A549 (cell line): ENCODE measurements around the gene TASP1. TPM values are rescaled to one million over a fixed set of nuclear protein-coding genes. Genes with fewer than 3 reads are reported as not detected.

ENCODE experiments used
- ATAC-seq, 2 experiments: fragments of 200-7000 bp in 1 of 2; fragments of >200 bp in 1 of 2; cut with Nextera tagmentation in 1 of 2; cut with Tn5 transposase in 1 of 2; 3 replicates each; pipeline versions ENCODE4 v1.8.0 to v1.9.1; 2018 to 2020; ENCODE audit warnings: mild to moderate bottlenecking in 1 of 2, moderate library complexity in 1 of 2
- CTCF ChIA-PET: fragments of 300-600 bp; sonication (Branson Sonifier 250); formaldehyde crosslinking; extraction: SDS; loops from one replicate; lab custom pipeline; 2021; ENCODE audit warnings: antibody characterized with exemption, inconsistent platforms; lab: Yijun Ruan, JAX
- POLR2A ChIA-PET: fragments of 350-600 bp; formaldehyde crosslinking; extraction: SDS; loops from one replicate; lab custom pipeline; 2021; ENCODE audit warnings: antibody characterized with exemption, inconsistent platforms; lab: Yijun Ruan, JAX
- DNase-seq, 2 experiments: peaks; one replicate each; pipeline versions ENCODE4 v3.0.0 to v3.0.0-alpha.2; 2011 to 2016; ENCODE audit warnings: low read depth in 1 of 2, low spot score in 1 of 2
- FAIRE-seq: peaks from 2 replicates; lab custom pipeline; 2011; peaks lifted over from hg19 to GRCh38; lab: Jason Lieb, UNC
- H3K27ac ChIP-seq, 2 experiments: fragments of >200 bp; sonication (Bioruptor Twin); formaldehyde crosslinking; 3 replicates each; pipeline ENCODE4 v1.5.1; 2016 to 2017
- H3K4me1 ChIP-seq: fragments of >200 bp; sonication (Bioruptor Twin); formaldehyde crosslinking; 3 replicates; pipeline ENCODE4 v1.6.1; 2016
- H3K4me2 ChIP-seq: fragments of >200 bp; sonication (Bioruptor Twin); formaldehyde crosslinking; 3 replicates; pipeline ENCODE4 v1.6.1; 2016
- H3K4me3 ChIP-seq: fragments of >200 bp; sonication (Bioruptor Twin); formaldehyde crosslinking; 3 replicates; pipeline ENCODE4 v1.5.1; 2016
- H3K9me3 ChIP-seq: fragments of >200 bp; sonication (Bioruptor Twin); formaldehyde crosslinking; 3 replicates; pipeline ENCODE4 v1.6.1; 2016
- CBX2 ChIP-seq: fragments of 200-600 bp; sonication (generic); IDR thresholded peaks from 2 replicates; pipeline ENCODE4 v1.6.1; 2016; ENCODE audit warnings: low read depth, mild to moderate bottlenecking, borderline replicate concordance
- CHD4 ChIP-seq: fragments of 200-600 bp; sonication (generic); IDR thresholded peaks from 2 replicates; pipeline ENCODE4 v1.6.1; 2016; ENCODE audit warnings: antibody characterized with exemption, mild to moderate bottlenecking, borderline replicate concordance
- E2F6 ChIP-seq: IDR thresholded peaks from 2 replicates; pipeline ENCODE4 v1.6.1; 2012; ENCODE audit warnings: low read depth, borderline replicate concordance
- EHMT2 ChIP-seq: fragments of 200-600 bp; sonication (generic); IDR thresholded peaks from 2 replicates; pipeline ENCODE4 v1.6.1; 2016; ENCODE audit warnings: antibody characterized with exemption, low read depth, mild to moderate bottlenecking, moderate library complexity
- EP300 ChIP-seq, 2 experiments: fragments of >200 bp; sonication (Bioruptor Twin); formaldehyde crosslinking; IDR thresholded peaks; 2 replicates in 1 of 2; 3 replicates in 1 of 2; pipeline ENCODE4 v1.6.1; 2016 to 2017
- FOSB ChIP-seq: fragments of 250-450 bp; sonication (Bioruptor Pico); IDR thresholded peaks from 2 replicates; pipeline ENCODE4 v1.5.0; 2020; ENCODE audit warnings: mild to moderate bottlenecking, moderate library complexity
- HOXA7 ChIP-seq: fragments of 250-450 bp; sonication (Bioruptor Pico); IDR thresholded peaks from 2 replicates; pipeline ENCODE4 v1.5.0; 2020; ENCODE audit warnings: mild to moderate bottlenecking, moderate library complexity
- JUNB ChIP-seq: fragments of >200 bp; sonication (Bioruptor Twin); formaldehyde crosslinking; IDR thresholded peaks from 2 replicates; pipeline ENCODE4 v1.6.1; 2016
- KDM5A ChIP-seq: fragments of 200-600 bp; sonication (generic); IDR thresholded peaks from 2 replicates; pipeline ENCODE4 v1.6.1; 2016; ENCODE audit warnings: antibody characterized with exemption, mild to moderate bottlenecking
- MYC ChIP-seq: IDR thresholded peaks from 2 replicates; pipeline ENCODE4 v1.6.1; 2012; ENCODE audit warnings: mild to moderate bottlenecking, inconsistent platforms, low read length, improper control_type of control experiment, borderline replicate concordance
- NFE2L2 ChIP-seq: fragments of 150-350 bp; conservative IDR thresholded peaks from 2 replicates; pipeline ENCODE4 v1.6.1; 2014; ENCODE audit warnings: low read length
- NR3C1 ChIP-seq: fragments of >200 bp; sonication (Bioruptor Twin); formaldehyde crosslinking; IDR thresholded peaks from 3 replicates; pipeline ENCODE4 v1.6.1; 2017
- PHF8 ChIP-seq: fragments of 200-600 bp; sonication (generic); IDR thresholded peaks from 2 replicates; pipeline ENCODE4 v1.6.1; 2016; ENCODE audit warnings: low read depth, mild to moderate bottlenecking, antibody characterized with exemption, moderate library complexity, borderline replicate concordance
- POLR2A ChIP-seq: IDR thresholded peaks from 2 replicates; pipeline ENCODE4 v1.6.1; 2012; ENCODE audit warnings: mild to moderate bottlenecking, low read length
- RCOR1 ChIP-seq: fragments of 150-350 bp; IDR thresholded peaks from 2 replicates; pipeline ENCODE4 v1.6.1; 2014; ENCODE audit warnings: antibody characterized with exemption, low read length, low read depth
- SREBF2 ChIP-seq: fragments of 450-650 bp; IDR thresholded peaks from 2 replicates; pipeline ENCODE4 v1.6.1; 2014; ENCODE audit warnings: mild to moderate bottlenecking, moderate library complexity
- TP53 ChIP-seq: fragments of 250-450 bp; sonication (Bioruptor Pico); IDR thresholded peaks from 2 replicates; pipeline ENCODE4 v1.5.0; 2021; ENCODE audit warnings: mild to moderate bottlenecking, moderate library complexity
- ZC3H11A ChIP-seq: fragments of 450-650 bp; IDR thresholded peaks from 2 replicates; pipeline ENCODE4 v1.6.1; 2014; ENCODE audit warnings: antibody characterized with exemption, mild to moderate bottlenecking
- ZNF302 ChIP-seq: fragments of 250-450 bp; sonication (Bioruptor Pico); IDR thresholded peaks from 2 replicates; pipeline ENCODE4 v1.9.0; 2021; ENCODE audit warnings: inconsistent platforms, mild to moderate bottlenecking, moderate library complexity
- WGBS: methylation state at CpG from one replicate; pipeline ENCODE4 v1.1.6; 2017; ENCODE audit errors: missing lambda C conversion rate; 5-methylcytosine and 5-hydroxymethylcytosine counted together
- polyA plus RNA-seq, 4 experiments: library from polyadenylated mRNA; depleted of rRNA in 3 of 4; stranded (reverse); fragments of >200 nt; fragmentation: RNase III in 1 of 4; extraction: RNeasy Plus Mini Kit Qiagen cat#74134 plus additional on column Dnase treatment in 1 of 4; gene quantifications; 2 replicates in 3 of 4; 3 replicates in 1 of 4; pipeline ENCODE4 v1.2.3, GENCODE V29; 2011 to 2017
- TF ChIP-seq, protein P1 (sequence below): fragments of >200 bp; sonication (Bioruptor Twin); formaldehyde crosslinking; IDR thresholded peaks from 2 replicates; pipeline ENCODE4 v1.6.1; 2016
- TF ChIP-seq, protein P2 (sequence below): fragments of 200-600 bp; sonication (generic); IDR thresholded peaks from 2 replicates; pipeline ENCODE4 v1.6.1; 2016; ENCODE audit warnings: antibody characterized with exemption, mild to moderate bottlenecking, moderate library complexity
- TF ChIP-seq, protein P3 (sequence below): IDR thresholded peaks from 2 replicates; pipeline ENCODE4 v1.6.1; 2012
- TF ChIP-seq, protein P4 (sequence below): IDR thresholded peaks from 2 replicates; pipeline ENCODE4 v1.6.1; 2012

TASP1 gene
- polyA plus RNA-seq, 2 of the 4 experiments (the other 2 are of a cell fraction) = 9.5 to 18.2 TPM

DNA sequence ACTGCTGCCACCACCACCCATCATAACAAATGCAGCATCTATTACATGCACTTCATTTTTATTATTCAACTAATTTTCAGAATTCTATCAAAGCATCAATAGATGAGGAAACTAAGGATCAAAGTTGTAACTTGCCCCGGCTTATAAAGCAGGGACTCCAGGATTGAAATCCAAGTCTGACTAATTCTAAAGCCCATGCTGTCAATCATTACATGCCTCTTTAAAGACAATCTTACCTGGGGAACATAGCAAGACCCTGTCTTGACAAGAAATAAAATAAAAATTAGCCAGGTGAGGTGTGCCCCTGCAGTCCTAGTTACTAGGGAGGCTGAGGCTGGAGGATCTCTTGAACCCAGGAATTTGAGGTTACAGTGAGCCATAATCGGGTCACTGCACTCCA, 235.3 kb downstream of the TASP1 start:
- CTCF ChIA-PET = interaction anchor here (0.6 to 2.0 kb wide), 4 partner anchors 9 to 473 kb away, joined by 3 to 8 read pairs (median 4); no protein-coding TSS in a partner anchor

GRCh38 chr20:13402986-13403385, 235.7 kb downstream of the TASP1 start:
- POLR2A ChIA-PET = no interaction called here
- DNase-seq = no peak
- CTCF ChIA-PET = interaction anchor here (0.6 to 2.0 kb wide), 4 partner anchors 8 to 473 kb away, joined by 3 to 8 read pairs (median 4); no protein-coding TSS in a partner anchor
- no peak overlapping the region for H3K27ac ChIP-seq
- 91% methylated on average over 2 of the region's 2 CpGs for WGBS
- no peak for FAIRE-seq
- TF ChIP-seq FOSB (CRISPR knock-in tag) (no peak), CBX2 (no peak), NFE2L2 (no peak), POLR2A (no peak), PHF8 (no peak), HOXA7 (CRISPR knock-in tag) (no peak), EHMT2 (no peak), E2F6 (no peak), ZNF302 (CRISPR knock-in tag) (no peak), MYC (no peak)
- TF ChIP-seq, all 56 proteins: peak for 0
- H3K9me3 ChIP-seq = no peaks in the 10 kb centered on the region
- ATAC-seq = no peak
- no peaks in the 10 kb centered on the region for H3K4me1 ChIP-seq
- no peak overlapping the region for H3K4me2 ChIP-seq
- H3K4me3 ChIP-seq = no peak overlapping the region

More for the DNA sequence above, 235.3 kb downstream of the TASP1 start:
- 78% methylated on average over 2 of the region's 2 CpGs for WGBS
- Histone ChIP-seq H3K9me3 (no peaks in the 10 kb centered on the region), H3K4me1 (no peaks in the 10 kb centered on the region), H3K4me3 (no peak overlapping the region), H3K4me2 (no peak overlapping the region), H3K27ac (no peak overlapping the region)
- POLR2A ChIA-PET = no interaction called here
- no peak for TF ChIP-seq ZC3H11A
- no peak for TF ChIP-seq RCOR1
- no peak for TF ChIP-seq KDM5A
- no peak for TF ChIP-seq HOXA7 (CRISPR knock-in tag)
- TF ChIP-seq POLR2A = no peak
- TF ChIP-seq, protein P1, sequence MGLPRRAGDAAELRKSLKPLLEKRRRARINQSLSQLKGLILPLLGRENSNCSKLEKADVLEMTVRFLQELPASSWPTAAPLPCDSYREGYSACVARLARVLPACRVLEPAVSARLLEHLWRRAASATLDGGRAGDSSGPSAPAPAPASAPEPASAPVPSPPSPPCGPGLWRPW = no peak
- TF ChIP-seq, protein P2, sequence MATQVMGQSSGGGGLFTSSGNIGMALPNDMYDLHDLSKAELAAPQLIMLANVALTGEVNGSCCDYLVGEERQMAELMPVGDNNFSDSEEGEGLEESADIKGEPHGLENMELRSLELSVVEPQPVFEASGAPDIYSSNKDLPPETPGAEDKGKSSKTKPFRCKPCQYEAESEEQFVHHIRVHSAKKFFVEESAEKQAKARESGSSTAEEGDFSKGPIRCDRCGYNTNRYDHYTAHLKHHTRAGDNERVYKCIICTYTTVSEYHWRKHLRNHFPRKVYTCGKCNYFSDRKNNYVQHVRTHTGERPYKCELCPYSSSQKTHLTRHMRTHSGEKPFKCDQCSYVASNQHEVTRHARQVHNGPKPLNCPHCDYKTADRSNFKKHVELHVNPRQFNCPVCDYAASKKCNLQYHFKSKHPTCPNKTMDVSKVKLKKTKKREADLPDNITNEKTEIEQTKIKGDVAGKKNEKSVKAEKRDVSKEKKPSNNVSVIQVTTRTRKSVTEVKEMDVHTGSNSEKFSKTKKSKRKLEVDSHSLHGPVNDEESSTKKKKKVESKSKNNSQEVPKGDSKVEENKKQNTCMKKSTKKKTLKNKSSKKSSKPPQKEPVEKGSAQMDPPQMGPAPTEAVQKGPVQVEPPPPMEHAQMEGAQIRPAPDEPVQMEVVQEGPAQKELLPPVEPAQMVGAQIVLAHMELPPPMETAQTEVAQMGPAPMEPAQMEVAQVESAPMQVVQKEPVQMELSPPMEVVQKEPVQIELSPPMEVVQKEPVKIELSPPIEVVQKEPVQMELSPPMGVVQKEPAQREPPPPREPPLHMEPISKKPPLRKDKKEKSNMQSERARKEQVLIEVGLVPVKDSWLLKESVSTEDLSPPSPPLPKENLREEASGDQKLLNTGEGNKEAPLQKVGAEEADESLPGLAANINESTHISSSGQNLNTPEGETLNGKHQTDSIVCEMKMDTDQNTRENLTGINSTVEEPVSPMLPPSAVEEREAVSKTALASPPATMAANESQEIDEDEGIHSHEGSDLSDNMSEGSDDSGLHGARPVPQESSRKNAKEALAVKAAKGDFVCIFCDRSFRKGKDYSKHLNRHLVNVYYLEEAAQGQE = no peak
- TF ChIP-seq TP53 = no peak
- no peak for TF ChIP-seq JUNB
- TF ChIP-seq NR3C1 = no peak
- TF ChIP-seq EP300 (IDR thresholded peaks at IDR 0.05) = no peak
- TF ChIP-seq FOSB (CRISPR knock-in tag) = no peak
- no peak for TF ChIP-seq CHD4
- TF ChIP-seq, protein P3, sequence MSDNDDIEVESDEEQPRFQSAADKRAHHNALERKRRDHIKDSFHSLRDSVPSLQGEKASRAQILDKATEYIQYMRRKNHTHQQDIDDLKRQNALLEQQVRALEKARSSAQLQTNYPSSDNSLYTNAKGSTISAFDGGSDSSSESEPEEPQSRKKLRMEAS = no peak
- no peak for TF ChIP-seq SREBF2
- no peak for TF ChIP-seq MYC
- TF ChIP-seq, protein P4, sequence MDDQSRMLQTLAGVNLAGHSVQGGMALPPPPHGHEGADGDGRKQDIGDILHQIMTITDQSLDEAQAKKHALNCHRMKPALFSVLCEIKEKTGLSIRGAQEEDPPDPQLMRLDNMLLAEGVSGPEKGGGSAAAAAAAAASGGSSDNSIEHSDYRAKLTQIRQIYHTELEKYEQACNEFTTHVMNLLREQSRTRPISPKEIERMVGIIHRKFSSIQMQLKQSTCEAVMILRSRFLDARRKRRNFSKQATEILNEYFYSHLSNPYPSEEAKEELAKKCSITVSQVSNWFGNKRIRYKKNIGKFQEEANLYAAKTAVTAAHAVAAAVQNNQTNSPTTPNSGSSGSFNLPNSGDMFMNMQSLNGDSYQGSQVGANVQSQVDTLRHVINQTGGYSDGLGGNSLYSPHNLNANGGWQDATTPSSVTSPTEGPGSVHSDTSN = no peak
- ATAC-seq (no peak), DNase-seq (no peak), FAIRE-seq (no peak)
